AG04449 (cell line): ENCODE data around the gene ITGB6.

Experiments used
- CTCF ChIA-PET: fragments of 350-600 bp; formaldehyde crosslinking; extraction: SDS; loops from one replicate; lab custom pipeline; 2021; ENCODE audit warnings: antibody characterized with exemption; lab: Yijun Ruan, JAX
- POLR2A ChIA-PET: fragments of 400-600, 350-600 bp; formaldehyde crosslinking; extraction: SDS; loops from one replicate; lab custom pipeline; 2020; ENCODE audit warnings: antibody characterized with exemption, inconsistent platforms; lab: Yijun Ruan, JAX
- DNase-seq: peaks from one replicate; pipeline ENCODE4 v3.0.0-alpha.2; 2010; ENCODE audit warnings: low read depth, low spot score
- H3K4me3 ChIP-seq: 2 replicates; pipeline ENCODE4 v1.5.1; 2011; ENCODE audit warnings: low read depth, mild to moderate bottlenecking, control low read depth, low read length
- TF ChIP-seq, protein P1 (sequence below): IDR thresholded peaks from one replicate; pipeline ENCODE4 v1.5.1; 2011; ENCODE audit warnings: mild to moderate bottlenecking, moderate library complexity, low read length, control low read depth, inconsistent platforms; ENCODE audit not compliant: insufficient read depth; ENCODE audit errors: missing control alignments

The ITGB6 gene

DNA sequence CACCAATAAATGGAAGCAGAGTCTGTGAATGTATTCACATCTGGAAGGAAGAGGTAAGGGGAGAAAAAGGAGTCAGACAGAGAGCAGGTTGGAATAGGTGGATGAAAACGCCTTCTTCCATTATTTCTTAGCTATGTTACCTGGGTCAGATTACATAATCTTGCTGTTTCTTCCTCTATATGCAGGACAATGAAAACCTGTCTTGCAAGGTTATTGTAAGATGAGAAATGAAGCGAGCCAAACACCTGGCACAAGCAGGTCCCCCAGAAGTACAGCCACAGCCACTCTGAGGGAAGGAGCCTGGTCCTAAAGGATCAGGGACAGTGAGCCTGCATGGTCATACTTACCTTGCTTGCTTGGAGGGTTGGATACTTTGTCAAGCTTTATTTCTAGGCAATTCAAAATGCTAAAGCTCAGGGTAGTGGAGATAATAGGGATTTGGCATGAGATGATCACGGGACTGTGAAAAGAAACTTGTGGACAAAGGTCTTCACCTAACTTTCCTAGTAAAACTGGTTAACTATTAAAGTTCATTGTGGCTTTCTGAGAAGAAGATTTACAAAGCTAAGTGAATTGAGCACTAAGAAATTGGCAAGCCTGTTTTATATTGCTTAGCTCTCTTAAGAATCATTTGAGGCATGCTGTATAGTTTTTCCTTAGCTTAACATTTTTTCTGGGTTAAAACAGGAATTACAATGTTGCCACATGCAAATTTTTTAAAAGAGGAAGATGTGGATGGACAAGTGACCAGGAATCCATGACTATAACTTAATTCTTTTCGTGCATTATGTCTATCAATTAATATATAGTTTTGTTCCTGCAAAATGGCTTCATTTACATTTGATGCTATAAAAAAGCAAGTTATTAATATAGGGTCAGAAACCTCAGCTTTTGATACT is 121.9 kb downstream of the ITGB6 start:
- POLR2A ChIA-PET = no interaction called here
- CTCF ChIA-PET = interaction anchor here (1.0 to 1.7 kb wide), 5 partner anchors 9 to 915 kb away, joined by 3 to 8 read pairs (median 3); no protein-coding TSS in a partner anchor
- DNase-seq = no peak
- TF ChIP-seq, protein P1, sequence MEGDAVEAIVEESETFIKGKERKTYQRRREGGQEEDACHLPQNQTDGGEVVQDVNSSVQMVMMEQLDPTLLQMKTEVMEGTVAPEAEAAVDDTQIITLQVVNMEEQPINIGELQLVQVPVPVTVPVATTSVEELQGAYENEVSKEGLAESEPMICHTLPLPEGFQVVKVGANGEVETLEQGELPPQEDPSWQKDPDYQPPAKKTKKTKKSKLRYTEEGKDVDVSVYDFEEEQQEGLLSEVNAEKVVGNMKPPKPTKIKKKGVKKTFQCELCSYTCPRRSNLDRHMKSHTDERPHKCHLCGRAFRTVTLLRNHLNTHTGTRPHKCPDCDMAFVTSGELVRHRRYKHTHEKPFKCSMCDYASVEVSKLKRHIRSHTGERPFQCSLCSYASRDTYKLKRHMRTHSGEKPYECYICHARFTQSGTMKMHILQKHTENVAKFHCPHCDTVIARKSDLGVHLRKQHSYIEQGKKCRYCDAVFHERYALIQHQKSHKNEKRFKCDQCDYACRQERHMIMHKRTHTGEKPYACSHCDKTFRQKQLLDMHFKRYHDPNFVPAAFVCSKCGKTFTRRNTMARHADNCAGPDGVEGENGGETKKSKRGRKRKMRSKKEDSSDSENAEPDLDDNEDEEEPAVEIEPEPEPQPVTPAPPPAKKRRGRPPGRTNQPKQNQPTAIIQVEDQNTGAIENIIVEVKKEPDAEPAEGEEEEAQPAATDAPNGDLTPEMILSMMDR = no peak
- H3K4me3 ChIP-seq = no peak overlapping the region

DNA sequence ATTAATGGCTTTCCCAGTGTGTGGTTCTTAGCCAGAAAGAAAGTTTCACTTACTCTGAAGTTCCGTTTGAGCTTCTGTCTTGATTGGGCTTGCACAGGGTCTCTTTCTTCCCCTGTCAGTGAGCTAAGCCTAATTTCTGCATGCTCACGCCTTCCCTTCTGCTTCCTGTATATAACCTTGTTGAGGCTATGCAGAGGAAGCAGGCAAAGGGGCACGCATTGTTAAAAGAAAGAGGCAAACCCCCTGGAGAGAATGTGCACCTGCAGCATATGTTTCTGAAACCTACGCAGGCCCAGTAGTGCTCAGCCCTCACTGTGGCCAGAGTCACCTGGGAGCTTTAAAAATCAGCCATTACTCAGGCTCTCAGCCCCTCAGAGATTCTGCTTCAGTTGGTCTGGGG is 123.2 kb downstream of the ITGB6 start:
- no peak overlapping the region for H3K4me3 ChIP-seq
- ChIA-PET POLR2A (no interaction called here), CTCF (interaction anchor here (1.2 to 2.8 kb wide), 5 partner anchors 8 to 193 kb away, joined by 3 to 10 read pairs (median 7); no protein-coding TSS in a partner anchor)
- no peak for DNase-seq
- TF ChIP-seq, protein P1 = no peak

DNA sequence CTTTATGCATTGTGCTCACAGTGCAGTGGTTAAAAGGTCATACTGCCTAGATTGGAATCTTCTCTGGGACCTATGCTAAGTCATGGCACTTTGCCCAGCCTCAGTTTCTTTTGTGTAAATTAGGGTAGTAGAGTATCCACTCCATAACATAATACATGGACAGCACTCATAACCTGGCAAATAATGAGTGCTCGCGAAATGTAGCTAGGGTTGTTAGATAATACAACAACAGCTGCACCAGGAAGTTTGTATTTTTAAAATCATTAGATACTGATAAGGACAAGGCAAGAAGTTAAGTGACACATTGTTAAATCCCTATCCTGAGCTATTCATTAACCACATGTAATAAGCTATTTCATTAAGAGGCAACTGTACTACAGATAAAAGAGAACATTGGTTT is 123.8 kb downstream of the ITGB6 start:
- CTCF ChIA-PET = interaction anchor here (1.4 to 2.8 kb wide), 4 partner anchors 9 to 175 kb away, joined by 5 to 10 read pairs (median 8); no protein-coding TSS in a partner anchor
- POLR2A ChIA-PET = no interaction called here
- no peak for DNase-seq
- no peak overlapping the region for H3K4me3 ChIP-seq
- TF ChIP-seq, protein P1 = no peak

DNA sequence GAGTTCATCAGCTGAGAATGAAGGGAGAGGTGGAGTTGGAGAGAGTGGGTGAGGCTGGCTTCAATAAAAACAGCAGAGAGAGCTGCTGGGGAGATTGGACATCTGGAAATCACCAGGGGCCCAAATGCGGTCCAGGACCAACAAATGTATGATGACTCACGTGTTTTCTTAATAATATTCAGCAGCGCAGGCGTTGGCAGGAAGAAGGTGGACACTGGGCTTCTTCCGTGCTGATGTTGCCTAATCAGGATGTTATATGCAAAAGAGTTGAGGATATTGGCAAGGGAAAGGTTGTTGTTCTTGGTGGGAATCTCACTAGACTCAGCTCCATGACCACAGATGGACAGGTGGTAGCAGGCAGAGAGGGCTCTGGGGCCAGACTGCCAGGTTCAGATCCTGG is 124.9 kb downstream of the ITGB6 start:
- ChIA-PET CTCF (interaction anchor here (1.4 to 2.8 kb wide), 5 partner anchors 10 to 989 kb away, joined by 3 to 10 read pairs (median 7); no protein-coding TSS in a partner anchor), POLR2A (no interaction called here)
- H3K4me3 ChIP-seq = no peak overlapping the region
- DNase-seq = peak; percentile 65
- TF ChIP-seq, protein P1 = no peak

DNA sequence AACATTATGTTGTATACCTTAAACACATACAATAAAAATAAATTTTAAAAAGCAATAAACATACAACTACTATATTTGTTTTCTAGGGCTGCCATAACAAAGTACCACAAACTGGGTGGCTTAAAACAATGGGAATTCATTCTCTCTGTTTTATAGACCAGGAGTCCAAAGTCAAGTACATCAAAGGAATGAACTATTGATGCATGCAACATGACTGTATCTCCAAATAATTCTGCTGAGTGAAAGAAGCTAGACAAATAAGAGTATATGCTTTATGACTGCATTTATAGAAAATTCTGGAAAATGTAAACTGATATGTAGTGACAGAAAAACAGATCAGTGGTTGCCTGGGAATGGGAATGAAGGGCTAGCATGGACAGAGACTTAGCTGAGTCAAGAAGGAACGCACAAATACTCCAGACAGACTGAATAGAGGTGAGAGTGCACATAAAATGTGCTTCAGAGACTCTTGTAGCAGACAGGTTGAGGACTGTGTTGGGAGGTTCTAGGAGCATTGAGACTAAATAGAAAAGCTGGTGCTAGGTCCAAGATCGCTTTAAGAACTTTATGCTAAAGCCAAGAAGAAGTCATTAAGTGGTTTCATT is 126.7 kb downstream of the ITGB6 start:
- TF ChIP-seq, protein P1 = no peak
- no peak overlapping the region for H3K4me3 ChIP-seq
- DNase-seq = no peak
- ChIA-PET CTCF (interaction anchor here (2.8 kb wide), 1 partner anchor 16 kb away, joined by 9 read pairs; no protein-coding TSS in a partner anchor), POLR2A (no interaction called here)

DNA sequence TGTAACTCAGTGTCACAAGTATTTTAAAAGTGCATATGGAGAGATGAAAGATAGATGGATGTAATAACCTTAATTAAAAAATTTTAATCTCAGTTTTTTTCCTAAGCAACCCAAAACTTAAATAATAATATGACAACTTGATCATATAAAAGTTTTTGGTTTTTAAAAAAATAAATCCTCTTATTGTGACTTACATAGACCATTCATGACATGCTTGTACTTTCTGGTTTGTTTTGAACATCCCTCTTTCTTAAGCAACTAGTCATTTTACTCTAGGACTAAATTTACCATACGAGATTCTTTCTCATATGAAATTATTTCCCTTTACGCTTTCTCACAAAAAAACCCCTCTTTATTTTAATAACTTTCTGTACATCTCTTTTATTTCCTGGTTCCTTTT is 131.2 kb downstream of the ITGB6 start:
- no peak overlapping the region for H3K4me3 ChIP-seq
- POLR2A ChIA-PET = no interaction called here
- CTCF ChIA-PET = no interaction called here
- no peak for DNase-seq
- TF ChIP-seq, protein P1 = no peak
